Right renal cortex interstitium (tissue), 3 donors: ENCODE data around the gene FBXL14. TPM values are rescaled to one million over a fixed set of nuclear protein-coding genes. Genes with fewer than 3 reads are reported as not detected.
"Not testable (repeated sequence)": the region's sequence is repeated elsewhere in the genome, so short reads cannot be mapped to it uniquely, and the experiment has no call there.

Source experiments
- DNase-seq, 3 donors: peaks; one replicate each; pipeline ENCODE4 v3.0.0-alpha.2; 2013; ENCODE audit warnings: low read depth in 3 of 3, low spot score in 2 of 3
- polyA plus RNA-seq, 3 donors: library from polyadenylated mRNA; unstranded; fragments of 120-200 nt; gene quantifications; one replicate each; pipeline ENCODE4 v1.2.1, GENCODE V29; 2013; ENCODE audit not compliant: insufficient read length in 3 of 3

Gene FBXL14
- polyA plus RNA-seq, 3 donors = 10.7 to 12.4 (median 10.8) TPM

- DNase-seq = no peak
Observed at GRCh38 chr12:1620092-1620491, 25.7 kb upstream of the FBXL14 start.

GRCh38 chr12:1619587-1619986 is 25.2 kb upstream of the FBXL14 start:
- DNase-seq = no peak

DNA sequence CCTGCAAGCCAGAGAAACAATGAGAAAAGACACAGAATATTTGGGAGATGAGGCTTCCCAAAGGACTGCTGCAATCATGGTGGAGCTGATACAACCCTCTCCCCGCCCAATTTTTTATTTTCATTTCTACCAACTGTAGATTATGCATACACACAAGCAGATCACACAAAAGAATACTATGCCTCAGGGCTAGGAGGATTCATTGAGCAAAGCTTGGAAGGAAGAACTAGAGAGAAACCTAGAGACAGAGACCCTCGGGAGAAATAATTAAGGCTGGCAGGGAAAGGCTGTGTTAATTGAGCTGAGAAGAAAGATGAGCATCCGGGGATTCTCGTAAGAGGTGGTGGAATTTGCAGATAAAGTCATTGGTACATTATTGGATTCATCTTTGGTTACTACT is 24.8 kb upstream of the FBXL14 start:
- no peak for DNase-seq

- DNase-seq = no peak
Observed at GRCh38 chr12:1618489-1618888, 24.1 kb upstream of the FBXL14 start.

DNA sequence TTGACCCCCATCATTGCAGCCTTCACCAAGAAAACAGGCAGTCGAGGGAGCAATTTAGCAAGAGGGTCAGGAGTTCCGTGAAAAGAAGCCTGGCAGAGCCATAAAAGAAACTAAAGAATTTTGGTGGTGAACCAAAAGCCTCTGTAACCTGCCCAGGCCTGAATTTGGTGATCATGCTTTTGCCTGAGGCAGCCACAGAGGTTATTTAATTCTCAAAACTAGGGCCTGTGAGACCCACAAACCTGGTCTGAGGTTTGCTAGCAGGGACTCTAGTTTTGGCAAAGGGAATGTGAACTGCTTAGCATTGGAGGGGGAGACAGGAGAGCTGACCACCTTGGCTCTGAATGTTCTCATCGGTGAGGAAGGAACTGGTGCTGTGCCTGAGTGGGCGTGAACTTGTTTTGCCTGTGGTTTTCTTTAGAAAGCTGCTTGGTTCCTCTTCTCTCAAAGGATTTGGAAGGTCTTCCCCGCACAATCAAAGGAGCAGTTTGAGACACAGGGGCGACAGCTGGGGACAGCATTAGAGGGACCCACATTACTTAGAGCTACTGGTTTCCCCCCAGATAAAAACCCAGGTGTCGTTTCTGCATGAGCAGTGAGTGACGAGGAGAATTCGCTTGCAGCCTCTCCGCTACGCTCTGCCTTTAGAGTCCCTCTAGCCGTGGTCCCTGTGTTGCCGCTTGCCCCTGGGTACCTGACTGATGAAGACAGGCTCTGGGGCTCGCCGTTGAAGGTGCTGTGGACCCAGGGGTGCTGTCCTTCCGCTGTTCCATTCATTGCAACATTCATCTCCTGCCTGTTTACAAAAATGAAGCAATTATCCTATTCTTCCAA is 22.1 kb upstream of the FBXL14 start:
- DNase-seq = no peak

GRCh38 chr12:1614360-1614759 is 20.0 kb upstream of the FBXL14 start:
- DNase-seq = no peak

DNA sequence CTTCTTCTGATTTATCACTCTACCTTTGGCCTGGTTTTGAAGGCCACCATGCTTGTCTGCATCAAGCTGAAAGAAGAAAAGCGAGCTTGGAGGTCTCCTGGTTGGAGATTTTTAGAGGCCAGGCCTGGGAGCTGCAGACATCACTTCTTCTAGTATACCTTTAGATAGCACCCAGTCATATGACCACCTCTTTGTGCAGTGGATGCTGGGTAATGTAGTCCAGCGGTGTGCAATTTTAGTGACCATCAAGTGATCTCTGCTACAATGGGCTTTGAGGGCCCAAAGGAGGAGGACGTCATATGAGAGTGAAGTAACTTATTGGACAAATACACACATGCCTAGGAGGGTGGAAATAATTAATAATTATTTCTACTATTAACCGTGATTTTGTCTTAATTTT is 19.5 kb upstream of the FBXL14 start:
- DNase-seq = no peak

GRCh38 chr12:1611803-1612572 is 17.6 kb upstream of the FBXL14 start:
- DNase-seq = no peak

DNA sequence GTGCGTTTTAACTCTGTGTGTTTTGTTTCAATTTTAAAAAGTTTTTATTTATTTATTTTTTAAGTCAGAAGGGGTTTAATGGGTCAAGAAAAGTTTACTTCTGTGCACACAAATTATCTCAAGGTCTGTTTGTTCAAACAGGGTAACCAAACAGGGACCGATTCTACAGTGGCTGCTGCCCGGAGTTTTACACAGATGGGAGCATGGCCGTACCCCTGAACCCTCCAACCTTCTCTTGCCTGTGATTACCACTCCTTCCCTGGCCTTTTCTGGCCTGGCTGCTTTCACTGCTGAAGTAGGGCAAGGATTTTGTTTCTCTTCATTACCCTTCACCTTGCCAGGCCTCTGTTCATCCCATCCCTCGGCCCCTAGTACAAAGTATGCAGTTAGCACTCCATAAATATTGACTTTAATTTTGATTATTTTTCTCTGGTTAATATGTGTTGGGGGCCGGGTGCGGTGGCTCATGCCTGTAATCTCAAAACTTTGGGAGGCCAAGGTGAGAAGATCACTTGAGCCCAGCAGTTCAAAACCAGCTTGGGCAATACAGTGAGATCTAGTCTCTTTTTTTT is 15.8 kb upstream of the FBXL14 start:
- no peak for DNase-seq

- DNase-seq = no peak
Observed at GRCh38 chr12:1608713-1609119, 14.3 kb upstream of the FBXL14 start.

GRCh38 chr12:1607940-1608712 is 13.7 kb upstream of the FBXL14 start:
- DNase-seq = no peak

DNA sequence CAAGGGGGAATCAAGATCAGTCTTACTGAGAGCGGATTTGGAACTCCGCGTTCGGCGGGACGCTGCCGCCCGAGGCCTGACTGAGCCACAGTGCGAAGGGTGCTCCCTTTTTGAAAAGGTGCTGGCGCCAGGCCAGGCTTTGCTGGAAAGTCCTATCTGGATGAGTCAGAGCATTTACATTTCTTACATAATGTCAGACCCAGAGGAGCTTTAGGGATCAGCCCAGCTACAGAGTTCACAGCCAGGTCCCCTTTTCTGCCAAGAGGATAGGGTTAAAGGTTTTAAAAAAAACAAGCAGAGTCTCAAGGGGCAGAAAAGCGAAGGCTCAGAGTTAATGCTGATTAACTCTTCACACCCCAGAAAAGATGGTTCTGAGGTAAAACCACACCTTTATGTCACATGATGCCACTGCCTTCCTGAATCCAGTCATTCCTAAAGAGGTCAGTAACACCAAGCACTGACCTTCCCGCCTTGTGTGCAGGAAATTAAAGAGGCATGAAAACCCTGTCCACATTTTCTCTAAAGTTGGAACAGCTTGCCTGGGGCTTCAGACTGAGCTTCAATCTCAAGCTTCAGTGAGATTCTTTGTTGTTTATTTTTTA is 11.7 kb upstream of the FBXL14 start:
- DNase-seq = no peak

GRCh38 chr12:1605129-1606020 is 11.0 kb upstream of the FBXL14 start:
- peak in 1 of 3 donors; percentile 80 for DNase-seq

DNA sequence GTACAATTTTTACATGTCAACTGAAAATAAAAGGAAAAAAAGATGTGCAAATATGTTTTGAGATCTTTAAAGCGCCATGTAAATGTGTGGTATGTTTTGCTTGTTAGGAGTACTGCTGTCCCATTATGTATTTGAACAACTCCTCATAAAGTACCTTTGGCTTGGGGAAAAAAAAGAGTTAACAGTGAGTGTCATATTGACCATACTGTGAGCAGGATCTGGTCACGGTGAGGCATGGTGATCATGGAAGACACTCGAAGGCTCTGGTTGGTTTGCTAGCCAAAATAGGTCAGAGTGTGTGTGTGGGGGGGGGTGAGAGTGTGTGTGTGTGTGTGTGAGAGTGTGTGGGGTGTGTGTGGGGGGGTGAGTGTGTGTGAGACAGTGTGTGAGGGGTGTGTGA is 10.1 kb upstream of the FBXL14 start:
- no peak for DNase-seq

DNA sequence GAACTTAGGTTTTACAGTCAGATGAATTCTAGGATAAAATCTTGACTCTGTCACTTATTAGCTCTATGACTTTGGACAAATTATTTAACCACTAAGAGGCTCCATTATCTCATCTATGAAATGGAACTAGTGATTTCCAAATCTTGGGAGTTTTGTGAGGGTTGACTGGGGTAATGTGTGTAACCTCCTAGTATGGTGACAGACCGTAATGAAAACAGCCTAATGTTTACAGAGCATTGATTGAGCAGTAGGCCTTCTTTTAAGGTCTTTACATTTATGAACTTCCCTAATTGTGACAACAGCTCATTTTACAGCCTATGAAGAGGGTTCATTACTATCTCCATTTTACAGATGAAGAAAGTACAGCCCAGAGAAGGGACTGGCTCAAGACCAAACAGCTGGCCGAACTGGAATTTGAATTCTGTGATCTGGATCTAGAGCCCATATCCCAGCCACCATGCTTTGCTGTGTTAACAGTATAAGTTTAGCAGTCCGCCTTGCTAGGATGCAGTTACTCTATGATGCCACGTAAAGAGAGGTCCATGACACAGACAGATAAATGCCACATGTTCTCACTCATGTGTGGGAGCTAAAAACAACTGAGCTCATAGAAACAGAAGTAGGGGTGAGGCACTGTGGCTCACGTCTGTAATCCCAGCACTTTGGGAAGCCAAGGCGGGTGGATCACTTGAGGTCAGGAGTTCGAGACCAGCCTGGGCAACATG is 9.1 kb upstream of the FBXL14 start:
- no peak for DNase-seq

GRCh38 chr12:1602706-1603105 is 8.3 kb upstream of the FBXL14 start:
- DNase-seq = not testable (repeated sequence)

DNA sequence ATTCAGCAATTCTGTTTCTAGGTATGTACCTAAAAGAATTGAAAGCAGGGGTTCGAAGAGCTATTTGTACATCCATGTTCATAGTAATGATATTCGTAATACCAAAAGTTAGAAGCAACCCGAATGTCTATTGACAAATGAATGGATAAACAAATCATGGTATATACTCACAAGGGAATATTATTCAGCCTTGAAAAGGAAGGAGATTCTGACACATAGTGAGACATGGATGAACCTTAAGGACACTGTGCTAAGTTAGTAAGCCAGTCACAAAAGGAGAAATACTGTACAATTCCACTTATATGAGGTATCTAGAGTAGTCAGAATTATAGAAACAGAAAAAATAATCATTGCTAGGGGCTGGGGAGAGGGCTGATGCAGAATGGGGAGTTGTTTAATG is 4.4 kb upstream of the FBXL14 start:
- DNase-seq = no peak

GRCh38 chr12:1595690-1596347 is 1.4 kb upstream of the FBXL14 start:
- no peak for DNase-seq
